Bronchial epithelial cell (primary cell): ENCODE measurements around the gene CDC45. TPM values are rescaled to one million over a fixed set of nuclear protein-coding genes. Genes with fewer than 3 reads are reported as not detected.

ENCODE experiments used
- DNase-seq: peaks from one replicate; pipeline ENCODE4 v3.0.0-alpha.2; 2010; ENCODE audit warnings: low read depth
- FAIRE-seq: peaks from 2 replicates; lab custom pipeline; 2011; peaks lifted over from hg19 to GRCh38; lab: Jason Lieb, UNC
- H3K27me3 ChIP-seq: 2 replicates; pipeline ENCODE4 v1.5.1; 2011; ENCODE audit warnings: low read length; ENCODE audit not compliant: control insufficient read depth, insufficient read depth
- H3K36me3 ChIP-seq: 2 replicates; pipeline ENCODE4 v1.5.1; 2011; ENCODE audit warnings: low read length; ENCODE audit not compliant: control insufficient read depth, insufficient read depth
- H3K4me3 ChIP-seq: 2 replicates; pipeline ENCODE4 v1.5.1; 2011; ENCODE audit warnings: mild to moderate bottlenecking, low read depth, low read length, control low read depth
- total RNA-seq: library from RNA; depleted of rRNA; stranded (reverse); fragments of >200 nt; gene quantifications from 2 replicates; pipeline ENCODE4 v1.2.1, GENCODE V29; 2014
- TF ChIP-seq, protein P1 (sequence below): IDR thresholded peaks from 2 replicates; pipeline ENCODE4 v1.5.1; 2011; ENCODE audit warnings: mild to moderate bottlenecking, moderate library complexity, low read length, control low read depth, inconsistent platforms; ENCODE audit not compliant: insufficient read depth, severe bottlenecking

Gene CDC45
- total RNA-seq, 1 donor from 2014 or later = 0.26 TPM

DNA sequence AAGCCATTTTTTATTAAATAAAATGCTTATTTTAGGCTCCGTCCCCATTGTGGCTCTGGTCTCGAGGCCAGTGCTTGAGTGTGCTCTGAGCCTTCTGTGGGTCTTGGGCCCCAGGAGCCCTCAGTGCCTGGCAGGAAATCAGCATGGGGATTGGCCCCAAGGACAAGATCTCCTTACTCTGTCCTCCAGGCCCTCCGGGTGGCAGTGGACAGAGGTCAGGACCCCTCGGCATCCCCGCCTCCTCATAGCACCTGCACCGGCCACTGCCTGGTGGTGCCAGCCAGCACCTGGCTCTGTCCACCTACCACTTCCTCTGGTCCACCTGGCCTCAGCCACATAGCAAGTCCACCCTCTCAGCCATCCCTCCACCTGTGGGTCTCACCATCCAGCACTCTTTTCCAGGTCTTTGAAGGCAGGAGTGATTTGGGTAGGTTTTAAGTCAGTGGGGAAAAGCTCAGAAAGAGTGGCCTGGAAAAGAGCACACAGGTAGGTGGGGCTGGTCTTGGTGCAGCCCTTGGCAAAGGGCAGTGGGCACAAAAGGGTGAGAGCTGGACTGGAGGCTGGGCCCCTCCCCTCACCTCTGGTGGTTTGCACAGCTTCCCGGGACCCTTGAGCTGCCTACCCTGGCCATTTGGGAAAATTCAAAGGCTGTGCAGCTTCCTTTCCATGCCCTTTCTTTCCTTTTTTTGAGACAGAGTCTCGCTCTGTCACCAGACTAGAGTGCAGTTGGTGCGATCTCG lies 41.0 kb downstream of the CDC45 start:
- H3K4me3 ChIP-seq = no peak overlapping the region
- DNase-seq (no peak), FAIRE-seq (no peak)
- TF ChIP-seq, protein P1, sequence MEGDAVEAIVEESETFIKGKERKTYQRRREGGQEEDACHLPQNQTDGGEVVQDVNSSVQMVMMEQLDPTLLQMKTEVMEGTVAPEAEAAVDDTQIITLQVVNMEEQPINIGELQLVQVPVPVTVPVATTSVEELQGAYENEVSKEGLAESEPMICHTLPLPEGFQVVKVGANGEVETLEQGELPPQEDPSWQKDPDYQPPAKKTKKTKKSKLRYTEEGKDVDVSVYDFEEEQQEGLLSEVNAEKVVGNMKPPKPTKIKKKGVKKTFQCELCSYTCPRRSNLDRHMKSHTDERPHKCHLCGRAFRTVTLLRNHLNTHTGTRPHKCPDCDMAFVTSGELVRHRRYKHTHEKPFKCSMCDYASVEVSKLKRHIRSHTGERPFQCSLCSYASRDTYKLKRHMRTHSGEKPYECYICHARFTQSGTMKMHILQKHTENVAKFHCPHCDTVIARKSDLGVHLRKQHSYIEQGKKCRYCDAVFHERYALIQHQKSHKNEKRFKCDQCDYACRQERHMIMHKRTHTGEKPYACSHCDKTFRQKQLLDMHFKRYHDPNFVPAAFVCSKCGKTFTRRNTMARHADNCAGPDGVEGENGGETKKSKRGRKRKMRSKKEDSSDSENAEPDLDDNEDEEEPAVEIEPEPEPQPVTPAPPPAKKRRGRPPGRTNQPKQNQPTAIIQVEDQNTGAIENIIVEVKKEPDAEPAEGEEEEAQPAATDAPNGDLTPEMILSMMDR = no peak
- H3K27me3 ChIP-seq = peaks cover 9% of the 10 kb centered on the region
- H3K36me3 ChIP-seq = no peaks in the 10 kb centered on the region

- peaks cover 11% of the 10 kb centered on the region for H3K27me3 ChIP-seq
- H3K4me3 ChIP-seq = no peak overlapping the region
- H3K36me3 ChIP-seq = no peaks in the 10 kb centered on the region
- DNase-seq = no peak
- no peak for FAIRE-seq
- TF ChIP-seq, protein P1 = no peak
These were observed 42.6 kb downstream of the CDC45 start for GRCh38 chr22:19522190-19522880.

DNA sequence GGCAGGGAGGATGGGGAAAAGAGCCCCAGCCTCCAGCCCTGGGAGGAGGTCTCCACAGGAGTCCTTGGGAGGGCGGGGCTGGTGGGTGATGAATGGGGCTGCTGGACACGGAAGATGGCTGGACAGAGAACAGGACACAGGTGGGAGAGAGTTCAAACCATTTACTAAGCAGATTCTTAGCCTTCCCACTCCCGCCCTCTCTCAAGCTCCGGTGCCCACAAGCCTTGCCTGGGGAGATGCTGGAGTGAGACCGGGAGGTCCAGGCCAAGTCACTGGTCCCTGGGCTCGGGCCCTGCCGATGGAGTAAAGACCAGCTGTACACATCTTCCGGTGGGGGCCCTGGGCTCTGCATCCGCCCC lies 43.1 kb downstream of the CDC45 start:
- DNase-seq (no peak), FAIRE-seq (no peak)
- Histone ChIP-seq H3K27me3 (peaks cover 11% of the 10 kb centered on the region), H3K36me3 (no peaks in the 10 kb centered on the region), H3K4me3 (no peak overlapping the region)
- TF ChIP-seq, protein P1 = no peak

DNA sequence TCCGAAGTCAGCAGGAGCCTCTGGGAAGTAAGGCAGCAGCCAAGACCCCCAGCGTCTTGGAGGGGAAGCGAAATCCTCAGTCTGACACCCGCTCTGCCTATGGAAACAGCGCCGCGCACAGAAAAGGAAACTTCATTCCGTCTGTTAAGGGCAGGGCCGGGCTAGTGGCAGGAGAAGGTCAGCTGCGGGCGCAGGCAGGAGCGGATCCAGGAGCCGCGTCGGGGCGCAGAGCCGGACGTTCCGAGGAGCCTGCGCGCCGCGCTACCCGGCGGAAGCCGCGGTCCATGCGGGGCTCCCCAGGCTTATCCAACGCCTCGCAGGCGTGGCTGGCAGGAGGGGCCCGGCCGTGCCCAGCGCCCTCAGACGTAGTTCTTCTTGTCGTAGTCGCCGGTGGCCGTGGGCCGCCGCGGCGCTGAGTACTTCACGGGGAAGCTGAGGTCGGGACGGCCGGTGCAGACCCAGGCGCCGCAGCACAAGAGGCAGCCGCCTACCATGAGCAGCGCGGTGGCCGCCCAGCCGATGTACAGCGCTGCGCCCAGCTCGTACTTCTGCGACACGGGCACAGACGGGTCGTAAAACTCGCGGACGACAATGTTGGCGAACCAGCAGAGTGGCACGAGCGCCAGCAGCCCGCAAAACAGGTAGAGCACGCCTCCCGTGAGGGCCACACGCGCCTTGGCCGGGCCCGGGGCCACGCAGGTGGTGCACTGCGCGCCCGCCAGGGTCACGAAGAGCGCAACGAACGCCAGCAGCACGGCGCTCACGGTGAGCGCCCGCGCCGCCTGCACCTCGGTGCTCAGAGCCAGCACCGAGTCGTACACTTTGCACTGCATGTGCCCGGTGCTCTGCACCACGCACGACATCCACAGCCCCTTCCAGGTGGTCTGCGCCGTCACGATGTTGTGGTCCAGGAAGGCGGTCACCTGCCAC lies 43.8 kb downstream of the CDC45 start:
- no peak for DNase-seq
- Histone ChIP-seq H3K27me3 (peaks cover 11% of the 10 kb centered on the region), H3K4me3 (peak overlapping the region; percentile 24), H3K36me3 (no peaks in the 10 kb centered on the region)
- no peak for FAIRE-seq
- TF ChIP-seq, protein P1 = peak; percentile 17

- H3K27me3 ChIP-seq = peaks cover 11% of the 10 kb centered on the region
These were observed 44.7 kb downstream of the CDC45 start, which contains the start of gene CLDN5 for GRCh38 chr22:19524170-19525115. TSS of gene CLDN5 (minus strand) at chr22:19524410. CDS start at chr22:19524255, 155 bp downstream.

More at GRCh38 chr22:19524170-19525115, 44.7 kb downstream of the CDC45 start, which contains the start of gene CLDN5:
- peak within 1 kb of the TSS; percentile 24 for H3K4me3 ChIP-seq
- FAIRE-seq (no peak), DNase-seq (no peak)
- H3K36me3 ChIP-seq = no peaks in the 10 kb centered on the region
- TF ChIP-seq, protein P1 = no peak
